Vagina (tissue), 2 donors: ENCODE results near the gene C5AR1.

Experiments
- CTCF ChIP-seq, 3 experiments: fragments of 450-650 bp in 2 of 3; fragments of 200-600 bp in 1 of 3; sonication (generic) in 1 of 3; IDR thresholded peaks; one replicate each; pipeline ENCODE4 v1.5.1; 2017 to 2019; ENCODE audit warnings: antibody characterized with exemption in 3 of 3, mild to moderate bottlenecking in 2 of 3, moderate library complexity in 2 of 3
- POLR2A ChIP-seq, 2 donors: fragments of 450-650 bp; IDR thresholded peaks; one replicate each; pipeline ENCODE4 v1.6.1; 2017; ENCODE audit warnings: antibody characterized with exemption in 2 of 2, mild to moderate bottlenecking in 2 of 2, moderate library complexity in 2 of 2
- POLR2AphosphoS5 ChIP-seq, 2 donors: sonication (generic); formaldehyde crosslinking; IDR thresholded peaks; one replicate each; pipeline ENCODE4 v1.9.0; 2017; ENCODE audit warnings: antibody characterized with exemption in 2 of 2, mild to moderate bottlenecking in 2 of 2, low read depth in 1 of 2; ENCODE audit not compliant: insufficient read depth in 1 of 2

DNA sequence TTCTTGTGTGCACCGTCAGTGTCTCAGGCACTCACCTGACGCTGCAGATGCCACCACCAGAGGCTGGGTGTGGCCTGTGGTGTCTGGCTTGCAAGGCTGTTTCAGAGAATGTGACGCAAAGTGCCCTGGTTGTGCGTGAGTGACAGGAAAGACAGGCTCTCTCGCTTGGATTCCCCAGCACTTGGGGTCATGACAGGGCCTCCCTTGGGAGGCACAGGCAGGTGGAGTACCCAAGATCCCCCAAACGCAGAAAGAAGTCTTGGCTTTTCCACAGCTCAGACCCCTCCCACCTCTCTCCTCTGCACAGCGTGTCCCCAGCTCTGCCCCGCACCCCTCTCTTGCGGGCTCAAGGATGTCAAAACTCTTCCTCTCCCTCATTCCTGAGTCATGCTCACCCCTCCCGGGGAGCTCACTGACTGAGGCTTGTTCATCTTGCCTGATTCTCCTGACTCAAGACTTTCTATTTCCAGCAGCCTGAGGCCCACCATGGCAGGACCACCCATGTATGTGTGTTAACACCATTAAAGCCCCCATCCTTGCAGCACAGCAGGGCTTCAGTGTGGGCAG is 60.5 kb downstream of the C5AR1 start:
- no peak for TF ChIP-seq POLR2A (IDR thresholded peaks at IDR 0.05)
- no peak for TF ChIP-seq CTCF (IDR thresholded peaks at IDR 0.05)
- TF ChIP-seq POLR2AphosphoS5 (IDR thresholded peaks at IDR 0.05; ENCODE audit: insufficient read depth in 1 of 2, low read depth in 1 of 2), result peak in 1 of 2 donors; percentile 42
